ENCODE measurements around the gene TSKS. TPM values are rescaled to one million over a fixed set of nuclear protein-coding genes. Genes with fewer than 3 reads are reported as not detected.

Gene TSKS
- total RNA-seq, 6 donors from 2014 or later = 0.15 to 0.91 (median 0.37) TPM; not detected in 3

DNA sequence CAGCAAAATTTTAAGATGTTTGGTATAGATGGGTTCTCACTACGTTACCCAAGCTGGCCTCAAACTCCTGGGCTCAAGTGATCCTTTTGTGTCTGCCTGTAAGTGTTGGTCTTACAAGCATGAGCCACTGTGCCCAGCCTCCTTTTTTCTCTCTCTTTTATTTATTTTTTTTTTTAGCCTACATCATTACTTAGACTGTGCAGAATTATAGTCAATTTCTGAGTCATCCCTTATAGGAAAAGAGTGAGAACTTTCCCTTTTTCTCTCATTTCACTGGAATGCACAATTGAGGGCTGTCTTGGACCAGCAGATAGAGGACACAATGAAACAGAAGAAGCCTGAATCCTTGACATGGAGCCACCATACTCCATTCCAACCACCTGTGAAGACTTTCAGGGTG, 13.3 kb downstream of the TSKS start:
- TF ChIP-seq EP300 (IDR thresholded peaks at IDR 0.05) (no peak), CTCF (IDR thresholded peaks at IDR 0.05) (no peak), POLR2AphosphoS5 (IDR thresholded peaks at IDR 0.05) (no peak), POLR2A (IDR thresholded peaks at IDR 0.05) (no peak)
- ATAC-seq (ENCODE audit: low FRiP score in 2 of 2) (no peak), DNase-seq (no peak)
- Histone ChIP-seq H3K27ac (no peak overlapping the region), H3K4me1 (peaks cover 0 to 8% (median 0%) of the 10 kb centered on the region in 4 donors), H3K9me3 (no peaks in the 10 kb centered on the region), H3K27me3 (no peaks in the 10 kb centered on the region), H3K4me3 (no peak overlapping the region), H3K36me3 (no peaks in the 10 kb centered on the region)
- WGBS, 2 donors = 64 to 67% methylated on average over 1 of the region's 1 CpG

DNA sequence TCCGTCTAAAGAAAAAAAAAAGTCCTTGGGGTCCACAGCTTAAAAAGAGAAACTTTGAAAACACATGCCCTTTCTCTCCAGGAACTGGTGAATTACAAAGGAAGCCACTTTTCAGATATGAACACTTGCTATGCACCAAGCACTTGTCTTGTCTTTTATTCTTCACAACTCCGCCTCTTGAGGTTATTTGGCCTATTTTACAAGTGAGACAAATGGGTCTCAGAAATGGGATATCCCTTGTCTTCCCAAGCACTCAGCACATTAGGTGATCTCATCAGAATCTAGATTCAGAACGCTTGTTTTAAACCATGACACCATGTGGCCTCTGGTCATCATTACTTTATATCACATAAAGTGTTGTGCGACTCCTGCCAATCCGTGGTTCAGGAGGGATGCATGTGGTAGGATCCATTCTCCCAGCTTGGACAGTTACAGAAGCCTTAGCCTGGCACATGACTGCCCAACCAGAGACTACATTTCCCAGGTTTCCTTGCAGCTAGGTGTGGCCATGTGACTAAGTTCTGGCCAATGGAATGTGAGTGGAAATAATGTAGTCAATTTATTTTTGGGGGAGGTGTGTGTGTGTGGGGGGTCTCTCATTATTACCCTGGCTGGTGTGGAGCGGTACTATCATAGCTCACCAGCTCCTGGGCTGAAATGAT, 13.9 kb downstream of the TSKS start:
- no peak for DNase-seq
- no peak overlapping the region for H3K27ac ChIP-seq
- H3K36me3 ChIP-seq = no peaks in the 10 kb centered on the region
- H3K9me3 ChIP-seq = no peaks in the 10 kb centered on the region
- WGBS, 2 donors = 82 to 87% methylated on average over 6 of the region's 6 CpGs
- H3K4me1 ChIP-seq = peaks cover 0 to 8% (median 0%) of the 10 kb centered on the region in 4 donors
- H3K27me3 ChIP-seq = no peaks in the 10 kb centered on the region
- TF ChIP-seq POLR2A (IDR thresholded peaks at IDR 0.05) = no peak
- TF ChIP-seq CTCF (IDR thresholded peaks at IDR 0.05) = no peak
- TF ChIP-seq POLR2AphosphoS5 (IDR thresholded peaks at IDR 0.05) = no peak
- no peak for TF ChIP-seq EP300 (IDR thresholded peaks at IDR 0.05)
- no peak for ATAC-seq (ENCODE audit: low FRiP score in 2 of 2)
- H3K4me3 ChIP-seq = no peak overlapping the region

- WGBS, 2 donors = 53 to 65% methylated on average over 37 to 51 of the region's 52 CpGs
- Histone ChIP-seq H3K27me3 (no peaks in the 10 kb centered on the region), H3K27ac (no peak overlapping the region), H3K4me3 (no peak overlapping the region), H3K36me3 (no peaks in the 10 kb centered on the region), H3K9me3 (no peaks in the 10 kb centered on the region), H3K4me1 (peaks cover 0 to 8% (median 0%) of the 10 kb centered on the region in 4 donors)
- no peak for TF ChIP-seq POLR2A (IDR thresholded peaks at IDR 0.05)
- DNase-seq (peak; percentile 45 to 79), ATAC-seq (ENCODE audit: low FRiP score in 2 of 2) (peak in 1 of 2 donors; percentile 51)
These were observed 16.7 kb downstream of the TSKS start for GRCh38 chr19:49746206-49746958.

DNA sequence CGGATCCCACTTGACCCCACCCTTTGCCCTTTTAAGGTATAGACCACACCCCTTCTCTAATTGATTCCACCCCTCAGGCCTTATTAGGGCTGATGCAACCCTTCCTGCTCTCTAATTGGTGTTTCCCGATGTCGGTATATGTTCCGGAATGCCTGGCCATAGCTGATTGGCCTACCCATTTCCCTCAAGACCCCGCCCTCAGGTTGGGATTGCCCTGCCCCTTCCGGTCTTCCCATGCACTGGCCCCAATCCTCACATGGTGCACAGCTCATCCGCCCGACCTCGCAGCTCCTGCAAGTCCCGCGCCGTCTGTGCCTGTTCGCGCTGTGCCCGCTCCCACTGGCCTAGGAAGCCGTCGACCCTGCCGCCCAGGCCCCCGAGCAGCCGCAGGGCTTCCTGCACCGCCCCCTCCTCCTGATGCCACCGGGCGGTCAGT, 18.1 kb downstream of the TSKS start:
- Histone ChIP-seq H3K9me3 (no peaks in the 10 kb centered on the region), H3K27ac (no peak overlapping the region), H3K36me3 (no peaks in the 10 kb centered on the region), H3K4me3 (no peak overlapping the region), H3K4me1 (peaks cover 0 to 8% (median 0%) of the 10 kb centered on the region in 4 donors), H3K27me3 (no peaks in the 10 kb centered on the region)
- 91% methylated on average over 17 to 23 of the region's 23 CpGs for WGBS, 2 donors
- no peak for ATAC-seq (ENCODE audit: low FRiP score in 2 of 2)
- TF ChIP-seq POLR2AphosphoS5 (IDR thresholded peaks at IDR 0.05) = no peak
- no peak for TF ChIP-seq EP300 (IDR thresholded peaks at IDR 0.05)
- no peak for TF ChIP-seq POLR2A (IDR thresholded peaks at IDR 0.05)
- DNase-seq = peak in 1 of 2 donors; percentile 62

GRCh38 chr19:49741210-49741844, 21.8 kb downstream of the TSKS start:
- DNase-seq (no peak), ATAC-seq (ENCODE audit: low FRiP score in 2 of 2) (no peak)
- Histone ChIP-seq H3K9me3 (no peaks in the 10 kb centered on the region), H3K4me1 (peaks cover 0 to 6% (median 0%) of the 10 kb centered on the region in 4 donors), H3K27me3 (no peaks in the 10 kb centered on the region), H3K27ac (no peak overlapping the region), H3K36me3 (no peaks in the 10 kb centered on the region), H3K4me3 (no peak overlapping the region)
- TF ChIP-seq POLR2AphosphoS5 (IDR thresholded peaks at IDR 0.05) (no peak), CTCF (IDR thresholded peaks at IDR 0.05) (no peak), POLR2A (IDR thresholded peaks at IDR 0.05) (no peak)
- 85% methylated on average over 9 of the region's 9 CpGs for WGBS, 2 donors

All from upper lobe of left lung (tissue), 6 donors.